NCI-H1417 (cell line): ENCODE measurements around the gene POLRMT.

ENCODE experiments used
- DNase-seq, 3 experiments: peaks; one replicate each; lab custom pipeline; 2025; lab: John Stamatoyannopoulos, UW

Gene POLRMT

GRCh38 chr19:662962-663681 lies 29.8 kb upstream of the POLRMT start, which contains the start of gene RNF126:
TSS of gene RNF126 (minus strand) at chr19:663214. CDS start at chr19:663121, 93 bp downstream.
- DNase-seq, result peak; percentile 96 to 98 (median 96)

GRCh38 chr19:662207-662961 lies 29.0 kb upstream of the POLRMT start:
- DNase-seq, result peak in 2 of 3 experiments; percentile 58 to 65

GRCh38 chr19:661427-662196 lies 28.3 kb upstream of the POLRMT start:
- no peak for DNase-seq

GRCh38 chr19:660793-661426 lies 27.6 kb upstream of the POLRMT start:
- no peak for DNase-seq

- no peak for DNase-seq
Measured at GRCh38 chr19:658916-659839, 25.8 kb upstream of the POLRMT start.

GRCh38 chr19:658059-658839 lies 24.9 kb upstream of the POLRMT start:
- DNase-seq, result no peak

GRCh38 chr19:657611-658010 lies 24.3 kb upstream of the POLRMT start:
- no peak for DNase-seq

- DNase-seq, result no peak
Measured at GRCh38 chr19:656751-657559, 23.6 kb upstream of the POLRMT start.

GRCh38 chr19:655691-656090 lies 22.4 kb upstream of the POLRMT start:
- no peak for DNase-seq

- DNase-seq, result no peak
Measured at GRCh38 chr19:653425-653824, 20.1 kb upstream of the POLRMT start.

GRCh38 chr19:652467-653389 lies 19.4 kb upstream of the POLRMT start:
- no peak for DNase-seq

GRCh38 chr19:651991-652390 lies 18.7 kb upstream of the POLRMT start:
- no peak for DNase-seq

GRCh38 chr19:651114-651818 lies 17.9 kb upstream of the POLRMT start:
- no peak for DNase-seq

GRCh38 chr19:650121-650520 lies 16.8 kb upstream of the POLRMT start:
- no peak for DNase-seq

- DNase-seq, result no peak
Measured at GRCh38 chr19:648904-649801, 15.8 kb upstream of the POLRMT start.

GRCh38 chr19:648305-648704 lies 15.0 kb upstream of the POLRMT start:
- DNase-seq, result no peak
